Myocyte (in vitro differentiated cells): ENCODE measurements around the gene CDC7. TPM values are rescaled to one million over a fixed set of nuclear protein-coding genes. Genes with fewer than 3 reads are reported as not detected.
"Not testable (repeated sequence)": the region's sequence is repeated elsewhere in the genome, so short reads cannot be mapped to it uniquely, and the experiment has no call there.

Source experiments
- DNase-seq: peaks from one replicate; pipeline ENCODE4 v3.0.0-alpha.2; 2012; ENCODE audit warnings: low read depth
- polyA plus RNA-seq: library from polyadenylated mRNA; unstranded; fragments of >200 nt; gene quantifications from one replicate; pipeline ENCODE4 v1.2.1, GENCODE V29; 2012; ENCODE audit warnings: missing spikeins
- total RNA-seq: library from RNA; depleted of rRNA; stranded (reverse); fragments of >200 nt; gene quantifications from 2 replicates; pipeline ENCODE4 v1.2.3, GENCODE V29; 2014

The CDC7 gene
- 1.8 and 4.0 TPM in 2 replicates for total RNA-seq
- polyA plus RNA-seq: 1.1 TPM

- peak; percentile 92 for DNase-seq
Observed at GRCh38 chr1:91500756-91501522, at the start of gene CDC7. Gene CDC7, plus strand, starts transcription at chr1:91500851. Its CDS starts 866 bp downstream, at chr1:91501717.

GRCh38 chr1:91454136-91454535 lies 46.5 kb upstream of the CDC7 start:
- DNase-seq: no peak

DNA sequence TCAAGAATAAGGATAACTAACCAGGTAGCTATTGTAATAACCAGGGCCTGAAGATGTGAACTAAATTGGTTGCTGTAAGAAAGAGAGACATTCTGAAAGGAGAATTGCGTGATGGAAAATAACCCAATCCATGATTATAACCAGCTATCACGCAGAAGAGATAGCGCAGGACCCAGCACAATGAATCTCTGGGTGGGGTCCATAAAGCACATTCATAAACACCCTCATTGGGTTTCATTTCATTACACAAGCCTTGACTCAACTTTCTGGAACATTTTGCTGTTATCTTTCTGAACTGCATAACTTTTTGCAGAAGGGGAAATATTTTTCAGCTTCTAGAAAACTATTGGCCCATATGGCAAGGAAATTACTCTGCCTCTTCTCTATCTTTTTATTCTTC lies 45.3 kb upstream of the CDC7 start:
- DNase-seq: no peak

GRCh38 chr1:91455896-91456295 lies 44.8 kb upstream of the CDC7 start:
- no peak for DNase-seq

- DNase-seq: not testable (repeated sequence)
Observed at GRCh38 chr1:91465350-91465749, 35.3 kb upstream of the CDC7 start.

DNA sequence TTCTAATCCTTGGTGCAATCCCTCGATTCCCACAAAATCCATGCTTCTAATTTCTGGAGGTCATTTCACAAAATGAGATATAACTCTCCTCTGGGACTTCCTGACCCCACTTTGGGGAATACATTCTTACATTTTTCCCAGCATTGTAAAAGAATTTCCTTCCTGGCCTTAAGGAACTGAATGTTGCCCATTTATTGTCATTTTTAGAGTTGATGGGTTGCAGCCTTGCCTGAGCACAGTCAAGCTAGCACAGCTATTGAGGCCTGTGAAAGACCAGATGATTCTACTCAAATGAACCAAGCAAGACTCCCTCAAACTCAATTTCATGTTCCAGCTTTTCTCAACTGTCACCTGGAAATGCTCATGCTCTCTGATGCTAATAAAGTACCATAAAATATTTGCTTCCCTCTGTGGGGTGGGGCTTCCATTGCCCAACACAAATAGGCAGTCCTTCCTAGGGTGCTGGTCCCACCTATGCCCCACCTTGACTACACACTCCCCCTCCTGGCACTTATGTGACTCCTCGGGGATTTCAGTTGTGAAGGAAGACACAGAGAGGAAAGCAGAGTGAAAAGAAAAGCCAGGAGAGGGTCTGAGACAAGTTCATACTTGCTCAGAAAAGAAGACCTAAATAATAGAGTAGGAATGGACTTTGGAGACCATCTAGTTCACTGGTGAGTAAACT lies 24.0 kb upstream of the CDC7 start:
- no peak for DNase-seq

DNA sequence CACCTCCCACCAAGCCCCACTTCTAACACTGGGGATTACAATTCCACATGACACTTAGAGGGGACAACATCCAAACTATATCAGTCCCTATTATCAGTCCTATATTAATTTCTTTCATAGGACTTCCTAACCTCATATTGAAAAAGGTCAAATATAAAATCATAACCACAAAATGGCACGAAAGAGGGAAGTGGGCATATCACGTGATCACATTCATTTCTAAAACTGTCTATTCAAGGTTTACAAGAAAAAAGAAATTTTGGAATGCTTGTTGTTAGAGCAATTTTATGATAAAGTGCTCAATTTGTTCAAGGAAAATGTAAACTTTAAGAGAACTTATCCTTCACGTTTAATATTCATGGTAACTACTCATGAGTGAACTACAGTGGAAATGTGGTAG lies 13.2 kb upstream of the CDC7 start:
- no peak for DNase-seq

GRCh38 chr1:91490501-91490900 lies 10.2 kb upstream of the CDC7 start:
- no peak for DNase-seq

DNA sequence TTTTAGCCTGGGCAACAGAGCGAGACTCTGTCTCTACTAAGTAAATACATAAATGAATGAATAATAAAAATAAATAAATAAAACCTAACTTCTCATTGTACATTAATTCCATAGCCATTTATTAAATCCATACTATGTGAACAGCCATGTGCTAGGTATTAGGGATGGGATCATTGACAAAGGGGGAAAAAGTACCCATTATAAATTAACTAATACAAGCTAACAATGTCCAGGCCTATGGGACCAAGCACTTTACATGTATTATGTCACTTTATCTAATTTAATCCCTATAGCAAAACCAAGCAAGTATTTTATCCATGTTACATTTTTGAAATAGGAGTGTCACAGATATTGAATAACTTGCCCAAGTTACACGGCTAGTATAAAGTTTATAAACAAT lies 2.6 kb upstream of the CDC7 start:
- no peak for DNase-seq

DNA sequence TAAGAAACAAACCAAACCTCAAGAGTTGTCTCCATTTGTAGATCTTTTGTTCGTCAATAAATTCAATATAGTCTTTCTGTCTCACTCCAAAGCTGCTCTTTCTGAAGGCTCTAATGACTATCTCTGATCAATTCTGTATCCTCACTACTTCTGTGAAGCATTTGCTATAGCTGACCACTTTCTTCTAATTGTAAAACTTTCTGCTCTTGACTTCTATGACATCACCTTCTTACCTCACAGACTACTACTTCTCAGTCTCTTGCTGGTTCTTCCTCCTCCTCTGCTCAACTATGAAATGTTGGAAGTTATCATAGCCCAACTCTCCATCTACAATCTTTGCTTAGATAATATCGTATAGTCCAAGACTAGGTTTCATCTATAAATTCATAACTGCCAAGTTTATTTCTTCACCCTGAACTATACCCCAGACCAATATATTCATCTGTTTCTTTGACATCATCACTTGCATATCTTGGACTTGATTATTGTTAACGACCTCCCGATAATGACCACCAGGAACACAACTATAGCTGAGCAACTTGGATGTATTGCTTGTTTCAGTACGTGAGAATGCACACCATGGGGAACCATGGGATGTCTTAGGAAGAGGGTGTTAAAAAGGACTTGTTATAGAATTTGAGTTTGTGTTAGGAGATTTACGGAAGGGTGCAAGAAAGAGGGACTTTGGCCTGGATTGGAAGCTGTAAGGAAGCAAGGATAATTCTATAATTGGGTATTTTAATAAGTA lies 2.0 kb upstream of the CDC7 start:
- DNase-seq: no peak

GRCh38 chr1:91499346-91499745 lies 1.3 kb upstream of the CDC7 start:
- no peak for DNase-seq

DNA sequence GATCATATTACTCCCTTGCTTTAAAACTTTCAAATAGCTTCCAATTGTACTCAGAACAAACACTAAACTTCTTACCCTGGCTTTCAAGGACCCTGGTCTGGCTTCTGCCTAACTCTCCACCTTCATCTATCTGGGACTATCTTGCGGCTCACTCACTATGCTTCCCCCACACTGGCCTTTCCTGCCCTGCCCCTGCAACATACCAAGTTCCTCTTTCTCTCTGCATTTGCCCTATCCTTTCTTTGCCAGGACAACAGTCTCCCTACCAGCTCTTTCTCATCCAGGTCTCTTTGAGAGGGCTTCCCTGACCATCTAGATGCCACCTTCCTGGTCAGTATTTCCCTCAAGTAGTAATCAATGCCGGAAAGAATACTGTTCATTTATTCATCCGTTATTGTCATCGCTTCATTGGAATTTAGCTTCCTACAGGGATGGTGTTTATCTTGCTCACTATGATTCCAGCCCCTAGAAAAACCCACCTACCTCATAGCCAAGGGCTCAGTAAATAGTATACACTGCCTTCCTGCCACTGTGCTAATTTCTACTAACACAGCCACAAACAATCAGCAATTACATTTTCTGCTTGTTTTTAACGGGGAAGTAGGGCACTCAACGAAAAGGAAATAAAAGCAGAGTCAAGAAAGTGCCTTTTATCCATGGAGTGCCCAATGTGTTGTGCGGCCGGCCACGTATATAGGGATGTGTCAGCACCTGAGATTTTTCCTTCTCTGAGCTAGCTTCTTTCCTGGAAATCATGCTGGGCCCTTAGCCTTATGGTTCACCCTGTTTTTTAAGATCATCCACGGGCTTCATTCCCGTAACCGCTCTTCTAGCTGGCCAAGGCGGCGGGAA lies 521 bp upstream of the CDC7 start:
- no peak for DNase-seq

- no peak for DNase-seq
Observed at GRCh38 chr1:91501523-91501851, 836 bp downstream of the CDC7 start.

DNA sequence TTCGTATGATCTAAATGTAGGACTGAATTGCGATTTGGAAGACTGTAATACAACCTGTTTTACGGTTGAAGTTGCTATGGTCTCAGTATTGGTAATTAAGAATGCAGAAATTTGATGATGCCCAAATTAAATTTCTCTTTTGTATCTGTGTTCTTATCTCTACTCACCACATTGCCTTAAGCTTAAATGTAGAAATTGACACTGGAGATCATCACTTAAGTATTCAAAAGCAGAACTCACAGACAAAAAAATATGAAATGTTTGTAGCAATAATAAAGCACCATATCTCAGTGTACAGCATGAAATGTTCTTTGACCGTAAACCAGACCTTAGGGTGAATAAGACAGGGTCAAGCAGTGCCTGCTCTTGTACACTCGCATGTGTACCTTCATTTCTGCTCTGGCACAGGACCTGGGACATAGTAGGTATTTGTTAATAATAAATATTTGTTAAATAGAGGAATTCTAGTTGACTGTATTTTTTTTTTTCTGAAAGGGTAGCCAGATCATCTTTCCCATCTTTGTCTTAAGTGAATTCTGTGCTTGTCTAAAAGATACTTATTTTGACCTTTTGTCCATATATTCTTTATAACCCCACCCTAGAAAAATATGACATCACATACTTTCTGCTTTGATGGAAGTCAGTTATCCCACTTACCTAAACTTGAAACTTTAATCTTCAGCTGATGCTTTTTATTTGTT lies 1.5 kb downstream of the CDC7 start:
- DNase-seq: no peak

DNA sequence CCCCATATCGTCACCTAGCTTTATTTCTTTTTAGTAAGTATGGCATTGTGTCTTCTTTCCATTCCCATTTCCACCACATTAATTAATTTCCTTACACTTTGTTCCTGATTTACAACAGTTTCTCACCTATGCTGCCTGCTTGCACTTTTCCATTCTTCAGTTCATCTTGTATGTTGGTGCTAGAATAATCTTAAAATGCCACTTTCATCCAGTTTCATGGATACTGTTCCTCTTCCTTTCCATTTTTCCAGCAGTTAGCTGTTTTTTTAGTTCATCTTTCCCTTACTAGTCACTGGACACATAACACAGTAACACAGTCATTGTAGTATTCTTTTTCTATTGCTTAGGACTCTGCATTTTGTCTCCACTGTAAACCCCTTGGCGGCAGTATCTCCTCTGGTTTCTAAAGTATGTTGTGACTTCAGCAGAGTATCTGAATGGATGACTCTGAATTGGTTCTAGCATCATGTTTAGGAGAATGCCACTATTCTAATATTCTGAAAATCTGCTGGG lies 2.1 kb downstream of the CDC7 start:
- peak; percentile 3 for DNase-seq

DNA sequence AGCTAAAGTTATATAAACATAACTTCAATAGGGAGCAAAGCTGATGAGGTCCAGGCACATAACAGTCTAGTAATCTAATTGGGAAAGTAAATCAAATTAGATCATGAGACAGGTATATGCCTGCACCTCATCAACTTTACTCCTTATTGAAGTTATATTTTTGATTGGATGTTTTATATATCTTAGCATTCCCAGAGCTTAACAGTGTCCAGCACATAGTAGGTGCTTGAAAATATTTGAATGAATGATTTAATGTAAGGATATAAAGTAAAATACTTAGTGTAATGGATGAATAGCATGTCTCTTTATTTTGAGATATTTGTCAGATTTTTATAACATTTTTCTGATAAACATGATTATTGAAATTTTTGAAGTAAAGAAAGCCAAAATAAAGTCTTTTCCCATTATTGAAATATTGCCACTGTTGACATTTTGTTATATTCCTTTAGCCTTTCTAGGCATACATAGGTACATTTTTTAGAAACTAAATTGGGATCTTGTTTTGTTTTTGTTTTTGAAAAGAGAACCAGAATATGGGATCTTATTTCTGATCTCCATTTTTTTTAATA lies 2.8 kb downstream of the CDC7 start:
- no peak for DNase-seq

GRCh38 chr1:91503975-91504530 lies 3.4 kb downstream of the CDC7 start:
- DNase-seq: no peak

GRCh38 chr1:91505086-91505485 lies 4.4 kb downstream of the CDC7 start:
- DNase-seq: no peak

DNA sequence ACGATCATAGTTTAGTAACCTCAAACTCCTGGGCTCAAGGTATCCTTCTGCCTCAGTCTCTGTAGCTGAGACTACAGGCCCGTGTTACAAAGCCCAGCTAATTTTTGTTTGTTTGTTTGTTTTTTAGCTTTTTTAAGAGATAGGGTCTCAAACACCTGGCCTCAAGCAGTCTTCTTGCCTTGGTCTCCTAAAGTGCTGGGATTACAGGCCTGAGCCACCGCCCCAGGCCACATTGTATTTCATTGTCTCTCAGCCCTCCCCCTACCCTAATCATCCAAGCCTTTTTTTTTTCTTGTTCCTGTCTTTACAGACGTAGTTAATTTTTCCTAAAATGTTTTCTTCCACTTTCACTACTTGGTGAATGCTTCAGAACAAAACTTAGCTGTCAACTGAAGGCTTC lies 5.4 kb downstream of the CDC7 start:
- no peak for DNase-seq

- DNase-seq: no peak
Observed at GRCh38 chr1:91507328-91507727, 6.7 kb downstream of the CDC7 start.
